ENCODE results near the gene SBF2. TPM values are rescaled to one million over a fixed set of nuclear protein-coding genes. Genes with fewer than 3 reads are reported as not detected.

The SBF2 gene
- total and polyA plus RNA-seq, 2 of the 13 experiments (the other 11 are each of a cell fraction or from before 2014, with no cell fraction given): 24.0 to 45.8 TPM

GRCh38 chr11:10282117-10282516 is 11.9 kb downstream of the SBF2 start (continued):
- no peak for TF ChIP-seq TMF1 (CRISPR knock-in tag; IDR thresholded peaks at IDR 0.05; ENCODE audit: low read depth)
- TF ChIP-seq ZNF678 (CRISPR knock-in tag; IDR thresholded peaks at IDR 0.05): no peak
- TF ChIP-seq ZBTB42 (CRISPR knock-in tag; IDR thresholded peaks at IDR 0.05): no peak
- no peak for TF ChIP-seq TIGD3 (CRISPR knock-in tag; IDR thresholded peaks at IDR 0.05; ENCODE audit: borderline replicate concordance)
- TF ChIP-seq THAP7 (CRISPR knock-in tag; IDR thresholded peaks at IDR 0.05): no peak
- no peak for TF ChIP-seq MTERF4 (CRISPR knock-in tag; IDR thresholded peaks at IDR 0.05)
- no peak for TF ChIP-seq ZSCAN20 (CRISPR knock-in tag; IDR thresholded peaks at IDR 0.05; ENCODE audit: borderline replicate concordance)
- TF ChIP-seq CEBPZ (IDR thresholded peaks at IDR 0.05; ENCODE audit: low read length): no peak
- TF ChIP-seq AGO2 (optimal IDR thresholded peaks at IDR 0.05; ENCODE audit: low read depth, low read length): no peak
- no peak for TF ChIP-seq NFE2 (CRISPR knock-in tag; IDR thresholded peaks at IDR 0.05)
- TF ChIP-seq ZNF335 (CRISPR knock-in tag; IDR thresholded peaks at IDR 0.05): no peak
- TF ChIP-seq MXD3 (CRISPR knock-in tag; IDR thresholded peaks at IDR 0.05): no peak
- 0 out of 2 replicates have a peak, but pooled peaks have one; percentile 19 for TF ChIP-seq THAP11 (CRISPR knock-in tag; IDR thresholded peaks at IDR 0.05)
- no peak for TF ChIP-seq REST (IDR thresholded peaks at IDR 0.05; ENCODE audit: borderline replicate concordance in 1 of 2, low read depth in 1 of 2, low read length in 2 of 2)
- TF ChIP-seq KLF16 (CRISPR knock-in tag; IDR thresholded peaks at IDR 0.05): peak in 1 of 2 experiments; percentile 35; a peak in 1 of 4 replicates
- TF ChIP-seq MYC (CRISPR knock-in tag; IDR thresholded peaks at IDR 0.05; ENCODE audit: borderline replicate concordance): no peak
- no peak for TF ChIP-seq PBX3 (CRISPR knock-in tag; IDR thresholded peaks at IDR 0.05; ENCODE audit: borderline replicate concordance)
- TF ChIP-seq TRIM24 (CRISPR knock-in tag; IDR thresholded peaks at IDR 0.05): no peak
